ENCODE measurements around the gene PRR14. TPM values are rescaled to one million over a fixed set of nuclear protein-coding genes. Genes with fewer than 3 reads are reported as not detected.

PRR14 gene
- total RNA-seq, 8 experiments from 2014 or later: 12.4 to 30.7 (median 19.9) TPM

DNA sequence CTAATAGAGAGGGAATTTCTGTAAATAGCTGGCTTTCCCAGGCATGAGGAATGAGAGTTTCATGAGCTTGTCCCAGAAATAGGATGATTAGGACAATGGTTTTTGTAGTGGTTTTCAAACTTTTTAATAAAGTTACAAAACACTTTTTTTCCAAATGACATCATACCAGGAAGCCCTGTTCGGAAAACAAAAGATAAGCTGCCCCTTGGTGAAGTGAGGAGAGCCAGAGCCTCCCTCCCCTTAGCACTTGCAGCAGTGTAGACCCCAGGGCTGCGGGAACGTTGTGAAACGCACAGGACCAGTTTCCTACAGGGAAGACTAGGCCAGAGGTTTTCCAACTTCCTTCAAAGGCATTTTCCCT is 15.1 kb downstream of the PRR14 start:
- WGBS, 10 experiments: 72 to 100% (median 95%) methylated on average over 1 to 4 of the region's 4 CpGs; no CpG with 5 or more reads in 3 of the 10 experiments
- no peak for ATAC-seq (replicated peaks in 6 of 8)
- Histone ChIP-seq H3K27ac (no peak overlapping the region), H3K4me3 (no peak overlapping the region), H3K4me1 (replicated peaks in 1 of 2) (peaks cover 8 to 11% of the 10 kb centered on the region in 2 donors)
- in situ Hi-C loops (cut with MboI; ENCODE audit: low pct_unique_long_range_greater_than_20kb in 2 of 9, low sequenced_read_pairs in 9 of 9, unreplicated experiment in 9 of 9): no loop called here

DNA sequence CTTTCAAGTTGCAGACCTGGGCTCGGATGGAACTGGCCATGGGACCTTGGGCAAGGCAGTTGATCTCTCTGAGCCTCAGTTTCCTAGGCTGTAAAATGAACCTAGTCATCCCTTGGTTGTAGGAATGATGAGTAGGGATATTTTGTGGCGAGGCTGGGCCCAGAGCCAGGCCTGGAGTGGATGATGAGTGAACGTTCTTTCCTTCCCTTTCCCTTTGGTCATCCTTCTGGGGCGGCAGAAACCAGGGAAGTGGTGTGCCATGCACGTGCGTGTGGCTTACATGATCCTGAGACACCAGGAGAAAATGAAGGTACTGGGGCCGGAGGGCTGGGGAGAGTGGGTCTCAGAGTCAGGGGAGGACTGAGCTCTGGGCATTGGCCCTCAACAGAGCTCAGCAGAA is 15.9 kb downstream of the PRR14 start:
- in situ Hi-C loops (cut with MboI; ENCODE audit: low pct_unique_long_range_greater_than_20kb in 2 of 9, low sequenced_read_pairs in 9 of 9, unreplicated experiment in 9 of 9): no loop called here
- ATAC-seq (replicated peaks in 6 of 8): no peak
- 88 to 100% (median 100%) methylated on average over 1 to 5 of the region's 7 CpGs; no CpG with 5 or more reads in 6 of the 10 experiments for WGBS, 10 experiments

DNA sequence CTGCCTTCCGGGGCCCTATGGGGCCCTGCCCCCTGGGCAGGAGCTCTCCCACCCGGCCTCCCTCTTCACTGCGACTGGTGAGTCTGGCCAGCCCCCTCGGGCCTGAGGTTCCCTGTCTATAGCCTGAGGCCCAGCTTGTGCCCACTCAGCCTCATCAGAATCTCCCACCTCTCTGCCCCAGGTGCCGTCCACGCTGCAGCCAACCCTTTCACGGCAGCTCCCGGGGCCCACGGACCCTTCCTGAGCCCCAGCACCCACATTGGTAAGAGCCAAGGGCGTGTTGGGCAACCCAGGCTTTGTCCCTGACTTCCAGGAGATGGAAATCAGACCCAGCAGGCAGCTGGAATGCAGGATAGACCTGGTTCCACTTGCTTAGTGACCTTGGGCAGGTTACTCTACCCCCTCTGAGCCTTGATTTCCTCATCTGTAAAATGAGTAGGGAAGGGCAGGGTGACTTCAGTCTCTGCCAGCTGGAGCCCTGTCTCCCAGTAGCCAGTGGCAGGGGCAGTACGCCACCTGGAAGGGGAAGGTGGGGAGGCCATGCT is 16.7 kb downstream of the PRR14 start:
- ATAC-seq (replicated peaks in 6 of 8): no peak
- peaks cover 0 to 4% of the 10 kb centered on the region in 2 donors for H3K4me1 ChIP-seq (replicated peaks in 1 of 2)
- no peak overlapping the region for H3K27ac ChIP-seq
- 70 to 100% (median 83%) methylated on average over 1 to 5 of the region's 11 CpGs; no CpG with 5 or more reads in 5 of the 10 experiments for WGBS, 10 experiments
- no peak overlapping the region for H3K4me3 ChIP-seq
- in situ Hi-C loops (cut with MboI; ENCODE audit: low pct_unique_long_range_greater_than_20kb in 2 of 9, low sequenced_read_pairs in 9 of 9, unreplicated experiment in 9 of 9): no loop called here

More for the DNA sequence above, 15.9 kb downstream of the PRR14 start:
- no peak overlapping the region for H3K27ac ChIP-seq
- H3K4me1 ChIP-seq (replicated peaks in 1 of 2): peaks cover under 1 to 4% of the 10 kb centered on the region in 2 donors
- H3K4me3 ChIP-seq: no peak overlapping the region

DNA sequence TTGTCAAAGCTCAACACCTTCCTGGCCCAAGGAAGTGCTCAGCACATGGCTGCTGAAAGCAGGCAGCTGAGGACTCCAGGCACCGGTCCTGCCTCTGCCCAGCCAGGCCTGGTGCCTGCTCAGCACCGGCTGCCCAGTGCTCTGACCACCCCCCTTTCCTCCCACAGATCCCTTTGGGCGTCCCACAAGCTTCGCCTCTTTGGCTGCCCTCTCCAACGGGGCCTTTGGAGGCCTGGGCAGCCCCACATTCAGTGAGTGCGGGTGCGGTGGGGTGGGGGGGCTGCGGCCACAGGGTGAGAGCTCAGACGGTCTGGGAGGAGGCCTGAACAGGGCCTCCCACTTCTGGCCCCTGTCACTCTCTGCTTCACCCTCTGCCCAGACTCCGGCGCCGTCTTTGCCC is 17.6 kb downstream of the PRR14 start:
- in situ Hi-C loops (cut with MboI; ENCODE audit: low pct_unique_long_range_greater_than_20kb in 2 of 9, low sequenced_read_pairs in 9 of 9, unreplicated experiment in 9 of 9): no loop called here
- Histone ChIP-seq H3K27ac (no peak overlapping the region), H3K4me1 (replicated peaks in 1 of 2) (peaks cover 0 to 2% of the 10 kb centered on the region in 2 donors), H3K4me3 (no peak overlapping the region)
- 100% methylated on average over 2 to 3 of the region's 12 CpGs; no CpG with 5 or more reads in 8 of the 10 experiments for WGBS, 10 experiments
- peak in 1 of 8 experiments; percentile 3 for ATAC-seq (replicated peaks in 6 of 8)

DNA sequence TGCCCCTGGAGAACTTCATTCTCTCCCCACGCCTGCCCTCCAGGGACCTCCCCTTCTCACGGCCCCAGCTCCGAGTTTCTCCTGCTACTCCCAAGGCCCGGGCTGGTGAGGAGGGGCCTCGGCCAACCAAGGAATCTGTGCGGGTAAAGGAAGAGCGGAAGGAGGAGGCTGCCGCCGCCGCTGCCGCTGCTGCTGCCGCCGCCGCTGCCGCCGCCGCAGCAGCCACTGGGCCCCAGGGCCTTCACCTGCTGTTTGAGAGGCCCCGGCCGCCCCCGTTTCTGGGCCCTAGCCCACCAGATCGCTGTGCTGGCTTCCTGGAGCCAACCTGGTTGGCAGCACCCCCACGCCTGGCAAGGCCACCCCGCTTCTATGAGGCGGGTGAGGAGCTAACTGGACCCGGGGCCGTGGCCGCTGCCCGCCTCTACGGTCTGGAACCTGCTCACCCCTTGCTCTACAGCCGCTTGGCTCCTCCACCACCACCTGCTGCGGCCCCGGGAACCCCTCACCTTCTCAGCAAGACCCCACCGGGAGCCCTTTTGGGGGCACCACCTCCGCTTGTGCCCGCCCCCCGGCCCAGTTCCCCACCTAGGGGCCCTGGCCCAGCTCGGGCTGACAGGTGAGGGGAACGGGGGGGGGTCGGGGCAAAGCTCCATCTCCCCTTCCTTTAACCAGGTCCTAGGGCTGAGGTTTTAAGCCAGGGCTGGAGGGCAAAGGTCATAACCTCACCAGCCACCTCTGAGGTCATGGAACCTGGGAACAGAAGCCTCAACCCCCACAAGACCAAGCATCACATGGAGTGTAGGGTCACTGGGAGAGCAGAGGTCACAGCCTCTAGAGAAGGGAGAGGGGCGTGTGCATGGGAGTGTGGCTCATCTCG is 18.5 kb downstream of the PRR14 start:
- 88 to 100% methylated on average over 4 to 5 of the region's 41 CpGs; no CpG with 5 or more reads in 8 of the 10 experiments for WGBS, 10 experiments
- Histone ChIP-seq H3K27ac (no peak overlapping the region), H3K4me3 (no peak overlapping the region), H3K4me1 (replicated peaks in 1 of 2) (no peaks in the 10 kb centered on the region)
- in situ Hi-C loops (cut with MboI; ENCODE audit: low pct_unique_long_range_greater_than_20kb in 2 of 9, low sequenced_read_pairs in 9 of 9, unreplicated experiment in 9 of 9): no loop called here
- ATAC-seq (replicated peaks in 6 of 8): peak in 3 of 8 experiments; percentile 5 to 20 (median 16)

DNA sequence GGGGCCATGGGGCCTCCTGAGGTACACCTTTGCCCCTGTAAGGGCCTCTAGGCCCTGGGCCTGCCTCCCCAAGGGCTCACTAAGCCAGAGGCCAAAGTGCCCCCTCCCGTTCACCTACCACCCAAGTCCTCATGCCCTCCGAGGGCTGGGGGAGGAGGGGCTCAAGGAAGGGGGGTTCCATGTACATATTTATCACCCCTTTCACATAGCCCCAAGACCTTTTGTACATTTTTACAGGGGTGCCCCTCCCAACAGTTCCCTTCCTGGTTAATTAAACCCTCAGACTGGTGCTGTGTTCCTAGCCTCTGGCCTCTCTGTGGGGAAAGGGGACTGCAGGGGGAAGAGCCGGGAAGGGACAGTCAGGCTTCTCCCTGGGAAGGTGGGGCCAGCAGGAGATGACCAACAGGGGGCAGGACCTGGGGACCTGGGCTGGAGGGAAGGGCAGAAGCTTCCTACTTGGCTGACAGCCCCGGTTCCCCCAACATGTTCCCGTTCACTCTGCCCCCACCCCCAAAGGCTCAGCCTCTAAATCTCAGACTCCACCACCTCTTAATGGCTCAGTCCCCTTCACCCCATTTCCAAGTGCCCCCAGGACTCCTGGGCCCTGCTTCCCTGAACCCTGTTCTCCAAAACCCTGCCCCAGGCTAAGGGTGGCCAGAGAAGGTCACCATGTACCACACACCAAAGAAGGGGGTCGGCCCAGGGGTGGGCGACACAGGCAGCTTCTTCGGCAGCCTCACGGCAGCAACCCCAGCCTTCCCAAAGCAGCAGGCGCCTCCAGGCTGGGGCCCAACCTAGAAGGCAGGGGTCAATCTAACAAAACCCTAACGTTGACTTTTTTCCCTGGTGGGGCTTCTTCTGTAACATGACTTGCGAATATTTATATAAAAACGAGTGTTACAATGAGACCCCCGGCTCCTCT is 19.4 kb downstream of the PRR14 start:
- in situ Hi-C loops (cut with MboI; ENCODE audit: low pct_unique_long_range_greater_than_20kb in 2 of 9, low sequenced_read_pairs in 9 of 9, unreplicated experiment in 9 of 9): no loop called here
- peak in 4 of 8 experiments; percentile 9 to 19 (median 16) for ATAC-seq (replicated peaks in 6 of 8)
- WGBS, 10 experiments: 100% methylated on average over 1 to 2 of the region's 14 CpGs; no CpG with 5 or more reads in 8 of the 10 experiments
- H3K4me1 ChIP-seq (replicated peaks in 1 of 2): no peaks in the 10 kb centered on the region
- H3K27ac ChIP-seq: no peak overlapping the region
- H3K4me3 ChIP-seq: no peak overlapping the region

DNA sequence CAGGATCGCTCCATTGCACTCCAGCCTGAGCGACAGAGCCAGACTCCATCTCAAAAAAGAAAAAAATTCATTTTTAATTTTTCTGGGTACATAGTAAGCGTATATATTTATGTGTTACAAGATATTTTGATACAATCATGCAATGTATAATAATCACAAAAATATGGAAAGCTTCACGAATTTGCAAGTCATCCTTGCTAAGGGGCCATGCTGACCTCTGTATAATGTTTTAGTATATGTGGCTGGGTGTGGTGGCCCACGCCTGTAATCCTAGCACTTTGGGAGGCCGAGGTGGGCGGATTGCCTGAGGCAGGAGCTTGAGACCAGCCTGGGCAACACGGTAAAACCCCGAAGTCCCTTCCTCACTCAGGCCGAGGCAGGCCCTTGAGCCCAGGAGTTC is 24.4 kb downstream of the PRR14 start:
- H3K4me1 ChIP-seq (replicated peaks in 1 of 2): peaks cover 13 to 14% of the 10 kb centered on the region in 2 donors
- H3K27ac ChIP-seq: no peak overlapping the region
- ATAC-seq (replicated peaks in 6 of 8): peak in 1 of 8 experiments; percentile 51
- in situ Hi-C loops (cut with MboI; ENCODE audit: low pct_unique_long_range_greater_than_20kb in 2 of 9, low sequenced_read_pairs in 9 of 9, unreplicated experiment in 9 of 9): no loop called here
- WGBS, 10 experiments: 17 to 100% (median 60%) methylated on average over 1 to 6 of the region's 10 CpGs; no CpG with 5 or more reads in 1 of the 10 experiments
- H3K4me3 ChIP-seq: no peak overlapping the region

DNA sequence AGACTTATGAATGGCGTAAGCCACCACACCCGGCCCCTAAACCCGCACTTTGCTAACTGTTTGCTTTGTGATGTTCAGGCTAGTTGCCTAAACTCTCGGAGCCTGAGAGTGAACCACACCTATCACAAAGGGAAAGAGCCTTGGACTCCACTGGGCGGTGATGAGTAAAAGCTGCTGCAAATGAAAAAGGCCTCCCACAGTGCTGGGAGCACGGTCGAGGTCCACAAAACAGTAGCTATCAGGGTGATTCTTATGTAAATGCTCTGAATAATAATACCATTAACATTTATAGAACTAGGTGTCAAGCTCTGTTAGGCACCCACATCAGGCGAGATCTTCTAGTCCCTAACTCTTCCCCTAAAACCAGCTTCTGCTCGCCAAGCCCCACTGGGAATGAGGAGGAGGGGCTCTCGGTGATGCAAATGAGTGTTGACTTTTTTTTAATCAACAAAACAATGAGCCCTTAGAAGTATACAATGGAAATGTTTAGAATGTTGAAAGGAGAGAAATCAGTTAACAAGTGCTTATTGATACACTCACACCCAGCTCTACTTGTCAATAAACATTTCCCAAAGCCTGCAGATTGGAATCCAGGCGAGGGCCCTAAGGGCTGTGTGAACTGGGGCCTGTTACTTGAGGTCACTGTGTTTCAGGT is 27.3 kb downstream of the PRR14 start:
- Histone ChIP-seq H3K27ac (peak overlapping the region in 1 of 2 donors; percentile 58), H3K4me1 (replicated peaks in 1 of 2) (peaks cover 13 to 14% of the 10 kb centered on the region in 2 donors), H3K4me3 (no peak overlapping the region)
- peak; percentile 37 to 91 (median 72) for ATAC-seq (replicated peaks in 6 of 8)
- in situ Hi-C loops (cut with MboI; ENCODE audit: low pct_unique_long_range_greater_than_20kb in 2 of 9, low sequenced_read_pairs in 9 of 9, unreplicated experiment in 9 of 9): no loop called here
- 14 to 57% (median 41%) methylated on average over 2 to 9 of the region's 11 CpGs for WGBS, 10 experiments

DNA sequence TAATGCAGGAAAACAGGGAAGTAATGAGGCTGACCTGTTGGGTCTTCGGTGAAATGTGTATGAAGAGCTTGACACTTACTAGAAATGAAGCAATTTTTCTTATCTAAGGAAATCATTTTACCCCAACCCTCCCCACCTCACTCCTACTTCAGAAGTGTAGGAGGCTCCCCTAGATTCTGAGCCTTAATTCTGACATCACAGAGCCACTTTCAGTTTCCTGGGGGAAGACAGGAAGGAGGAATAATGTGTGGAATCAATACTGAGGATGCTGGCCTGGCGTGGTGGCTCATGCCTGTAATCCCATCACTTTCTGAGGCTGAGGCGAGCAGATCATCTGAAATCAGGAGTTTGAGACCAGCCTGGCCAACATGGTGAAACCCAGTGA is 27.8 kb downstream of the PRR14 start:
- H3K4me3 ChIP-seq: no peak overlapping the region
- no peak for ATAC-seq (replicated peaks in 6 of 8)
- H3K4me1 ChIP-seq (replicated peaks in 1 of 2): peaks cover 13 to 14% of the 10 kb centered on the region in 2 donors
- WGBS, 10 experiments: 0 to 100% (median 83%) methylated on average over 1 to 3 of the region's 3 CpGs; no CpG with 5 or more reads in 2 of the 10 experiments
- in situ Hi-C loops (cut with MboI; ENCODE audit: low pct_unique_long_range_greater_than_20kb in 2 of 9, low sequenced_read_pairs in 9 of 9, unreplicated experiment in 9 of 9): no loop called here
- H3K27ac ChIP-seq: no peak overlapping the region

DNA sequence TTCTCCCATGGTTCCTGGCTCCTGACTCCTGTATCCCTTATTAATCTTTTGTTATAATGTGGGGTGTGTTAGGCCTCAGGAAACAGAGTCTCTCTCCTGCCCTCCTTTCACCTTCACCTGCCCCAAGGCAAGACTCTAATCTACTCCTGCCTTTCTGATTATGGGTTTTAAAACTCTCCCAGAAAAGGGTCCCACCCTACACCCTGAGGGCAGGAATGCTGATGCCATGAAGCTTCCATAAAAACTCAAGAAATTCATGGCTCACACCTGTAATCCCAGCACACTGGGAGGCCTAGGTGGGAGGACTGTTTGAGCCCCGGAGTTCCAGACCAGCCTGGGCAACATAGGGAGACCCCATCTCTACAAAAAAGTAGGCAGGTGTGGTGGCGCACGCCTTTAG is 29.6 kb downstream of the PRR14 start:
- WGBS, 10 experiments: 0 to 100% (median 89%) methylated on average over 1 to 3 of the region's 3 CpGs; no CpG with 5 or more reads in 6 of the 10 experiments
- peaks cover 13 to 14% of the 10 kb centered on the region in 2 donors for H3K4me1 ChIP-seq (replicated peaks in 1 of 2)
- in situ Hi-C loops (cut with MboI; ENCODE audit: low pct_unique_long_range_greater_than_20kb in 2 of 9, low sequenced_read_pairs in 9 of 9, unreplicated experiment in 9 of 9): no loop called here
- ATAC-seq (replicated peaks in 6 of 8): peak in 1 of 8 experiments; percentile 22
- H3K27ac ChIP-seq: no peak overlapping the region
- no peak overlapping the region for H3K4me3 ChIP-seq

DNA sequence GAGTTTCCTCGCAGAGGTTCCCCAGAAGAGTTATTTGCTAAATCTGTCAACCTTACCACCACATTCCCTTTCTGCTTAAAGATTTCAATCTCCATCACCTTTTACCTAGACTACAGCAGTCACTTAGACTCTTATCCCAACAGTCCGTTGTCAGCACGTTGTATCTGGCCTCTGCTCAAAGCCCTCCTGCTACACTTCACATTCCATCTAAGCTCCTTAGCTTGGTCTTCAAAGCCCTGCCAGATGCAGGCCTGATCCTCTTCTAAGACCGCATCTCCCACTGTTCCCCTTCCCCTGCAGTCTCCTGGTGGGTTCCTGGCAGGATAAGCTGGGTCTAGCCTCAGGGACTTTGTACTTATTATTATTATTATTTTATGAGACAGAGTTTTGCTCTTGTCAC is 37.9 kb downstream of the PRR14 start:
- 42 to 100% (median 68%) methylated on average over 1 to 4 of the region's 4 CpGs; no CpG with 5 or more reads in 3 of the 10 experiments for WGBS, 10 experiments
- ATAC-seq (replicated peaks in 6 of 8): no peak
- in situ Hi-C loops (cut with MboI; ENCODE audit: low pct_unique_long_range_greater_than_20kb in 2 of 9, low sequenced_read_pairs in 9 of 9, unreplicated experiment in 9 of 9): no loop called here
- no peak overlapping the region for H3K27ac ChIP-seq
- peaks cover 2% of the 10 kb centered on the region in 2 donors for H3K4me1 ChIP-seq (replicated peaks in 1 of 2)
- no peak overlapping the region for H3K4me3 ChIP-seq

DNA sequence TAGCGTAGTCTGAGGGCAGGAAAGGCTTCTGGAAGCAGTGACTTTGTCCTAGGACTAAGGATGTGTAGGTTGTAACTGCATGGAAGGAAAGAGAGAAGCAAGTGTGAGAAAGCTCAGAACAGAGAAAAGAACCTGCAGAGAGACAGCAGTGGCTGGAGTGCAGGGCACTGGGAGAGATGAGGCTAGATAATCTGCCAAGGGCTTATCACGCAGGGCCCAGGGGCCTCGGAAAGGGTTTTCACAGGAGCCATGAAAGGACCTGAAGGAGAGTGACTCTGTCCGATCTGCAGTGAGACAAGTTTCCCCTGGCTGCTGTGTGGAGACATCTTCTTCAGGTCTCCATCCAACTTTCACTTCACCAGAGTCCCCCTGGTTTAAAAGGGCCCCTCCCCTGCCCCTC is 41.1 kb downstream of the PRR14 start:
- H3K4me3 ChIP-seq: no peak overlapping the region
- H3K27ac ChIP-seq: no peak overlapping the region
- in situ Hi-C loops (cut with MboI; ENCODE audit: low pct_unique_long_range_greater_than_20kb in 2 of 9, low sequenced_read_pairs in 9 of 9, unreplicated experiment in 9 of 9): no loop called here
- ATAC-seq (replicated peaks in 6 of 8): no peak
- 17 to 100% (median 83%) methylated on average over 1 to 3 of the region's 4 CpGs; no CpG with 5 or more reads in 2 of the 10 experiments for WGBS, 10 experiments
- H3K4me1 ChIP-seq (replicated peaks in 1 of 2): peaks cover 3% of the 10 kb centered on the region in 2 donors
